ENCODE data around the gene AKR1E2. TPM values are rescaled to one million over a fixed set of nuclear protein-coding genes. Genes with fewer than 3 reads are reported as not detected.
"Not testable (repeated sequence)": the region's sequence is repeated elsewhere in the genome, so short reads cannot be mapped to it uniquely, and the experiment has no call there.

AKR1E2 gene
- total RNA-seq, 6 donors from 2014 or later = 3.3 to 18.8 (median 7.9) TPM

DNA sequence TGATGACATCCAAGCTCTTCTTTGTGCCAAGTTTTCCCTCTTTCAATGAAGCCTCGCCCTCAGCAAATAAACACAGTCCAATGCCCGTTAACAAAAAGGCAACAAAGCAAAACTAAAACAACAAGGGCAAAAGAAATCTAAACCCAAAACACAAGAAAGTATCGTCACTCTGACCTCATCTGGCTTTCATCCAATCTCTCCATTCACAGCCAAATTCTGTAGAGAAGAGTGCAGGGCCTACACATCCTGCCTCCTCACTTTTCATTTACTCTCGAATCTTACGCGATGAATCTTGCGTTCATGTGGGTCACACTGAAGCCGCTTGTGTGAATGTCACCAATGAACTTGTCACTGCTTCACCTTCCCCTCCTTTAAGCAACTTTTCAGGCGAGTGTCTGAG is 15.9 kb upstream of the AKR1E2 start:
- ATAC-seq (ENCODE audit: low FRiP score in 2 of 2) = no peak

DNA sequence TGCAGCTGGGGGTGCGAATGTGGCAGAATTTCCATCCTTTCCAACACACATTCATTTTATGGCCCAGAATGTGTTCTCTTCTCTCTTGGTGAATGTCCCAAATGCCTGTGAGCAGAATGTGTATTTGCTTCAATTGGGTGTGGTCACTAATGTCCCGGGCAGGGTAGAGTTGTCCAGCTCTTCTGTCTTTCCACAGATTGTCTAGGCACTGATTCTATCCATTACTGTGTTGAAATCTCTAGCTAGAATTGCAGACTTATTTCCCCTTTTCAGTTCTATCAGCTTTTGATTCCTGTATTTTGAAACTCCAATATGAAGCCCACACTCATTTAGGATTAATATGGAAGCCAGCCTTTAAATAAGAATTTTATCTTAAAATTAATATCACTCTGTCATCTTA is 14.0 kb upstream of the AKR1E2 start:
- WGBS, 2 donors = 52 to 85% methylated on average over 2 of the region's 2 CpGs
- Histone ChIP-seq H3K27ac (no peak overlapping the region), H3K4me1 (peaks cover 0 to 10% (median 4%) of the 10 kb centered on the region in 4 donors), H3K9me3 (no peaks in the 10 kb centered on the region), H3K4me3 (no peak overlapping the region), H3K27me3 (no peaks in the 10 kb centered on the region), H3K36me3 (no peaks in the 10 kb centered on the region)
- DNase-seq = no peak
- peak in 1 of 2 donors; percentile 70 for ATAC-seq (ENCODE audit: low FRiP score in 2 of 2)
- TF ChIP-seq POLR2A (IDR thresholded peaks at IDR 0.05) (no peak), EP300 (IDR thresholded peaks at IDR 0.05) (no peak), POLR2AphosphoS5 (IDR thresholded peaks at IDR 0.05) (no peak)
- TF ChIP-seq, protein P1, sequence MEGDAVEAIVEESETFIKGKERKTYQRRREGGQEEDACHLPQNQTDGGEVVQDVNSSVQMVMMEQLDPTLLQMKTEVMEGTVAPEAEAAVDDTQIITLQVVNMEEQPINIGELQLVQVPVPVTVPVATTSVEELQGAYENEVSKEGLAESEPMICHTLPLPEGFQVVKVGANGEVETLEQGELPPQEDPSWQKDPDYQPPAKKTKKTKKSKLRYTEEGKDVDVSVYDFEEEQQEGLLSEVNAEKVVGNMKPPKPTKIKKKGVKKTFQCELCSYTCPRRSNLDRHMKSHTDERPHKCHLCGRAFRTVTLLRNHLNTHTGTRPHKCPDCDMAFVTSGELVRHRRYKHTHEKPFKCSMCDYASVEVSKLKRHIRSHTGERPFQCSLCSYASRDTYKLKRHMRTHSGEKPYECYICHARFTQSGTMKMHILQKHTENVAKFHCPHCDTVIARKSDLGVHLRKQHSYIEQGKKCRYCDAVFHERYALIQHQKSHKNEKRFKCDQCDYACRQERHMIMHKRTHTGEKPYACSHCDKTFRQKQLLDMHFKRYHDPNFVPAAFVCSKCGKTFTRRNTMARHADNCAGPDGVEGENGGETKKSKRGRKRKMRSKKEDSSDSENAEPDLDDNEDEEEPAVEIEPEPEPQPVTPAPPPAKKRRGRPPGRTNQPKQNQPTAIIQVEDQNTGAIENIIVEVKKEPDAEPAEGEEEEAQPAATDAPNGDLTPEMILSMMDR (IDR thresholded peaks at IDR 0.05) = no peak

More for the DNA sequence above, 15.9 kb upstream of the AKR1E2 start:
- Histone ChIP-seq H3K4me1 (peaks cover 0 to 9% (median 3%) of the 10 kb centered on the region in 4 donors), H3K27ac (no peak overlapping the region), H3K36me3 (no peaks in the 10 kb centered on the region), H3K27me3 (no peaks in the 10 kb centered on the region), H3K4me3 (no peak overlapping the region), H3K9me3 (no peaks in the 10 kb centered on the region)
- TF ChIP-seq EP300 (IDR thresholded peaks at IDR 0.05) (no peak), POLR2A (IDR thresholded peaks at IDR 0.05) (no peak), POLR2AphosphoS5 (IDR thresholded peaks at IDR 0.05) (no peak)
- TF ChIP-seq, protein P1 (IDR thresholded peaks at IDR 0.05) = no peak
- WGBS, 2 donors = 66 to 70% methylated on average over 9 of the region's 9 CpGs
- no peak for DNase-seq

DNA sequence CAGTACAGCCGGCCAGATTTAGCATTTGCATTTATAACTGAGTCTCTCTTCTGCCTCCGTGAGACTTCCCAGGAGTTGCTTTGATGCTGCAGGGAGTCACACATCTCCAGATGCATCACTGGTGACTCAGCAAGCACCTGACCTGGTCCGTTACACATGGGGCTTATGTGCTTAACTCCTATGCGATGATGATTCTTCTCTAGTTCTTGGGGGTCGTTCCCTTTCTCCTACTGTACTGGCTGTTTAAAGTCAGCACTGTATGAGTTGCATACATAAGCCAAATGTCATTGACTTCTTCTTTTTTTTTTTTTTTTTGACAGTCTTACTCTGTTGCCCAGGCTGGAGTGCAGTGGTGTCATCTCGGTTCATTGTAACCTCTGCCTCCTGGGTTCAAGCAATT is 13.0 kb upstream of the AKR1E2 start:
- ATAC-seq (ENCODE audit: low FRiP score in 2 of 2) (no peak), DNase-seq (no peak)
- 82 to 84% methylated on average over 6 of the region's 6 CpGs for WGBS, 2 donors
- H3K27ac ChIP-seq = no peak overlapping the region
- H3K36me3 ChIP-seq = no peaks in the 10 kb centered on the region
- TF ChIP-seq EP300 (IDR thresholded peaks at IDR 0.05) = no peak
- TF ChIP-seq POLR2A (IDR thresholded peaks at IDR 0.05) = no peak
- TF ChIP-seq POLR2AphosphoS5 (IDR thresholded peaks at IDR 0.05) = no peak
- TF ChIP-seq, protein P1 (IDR thresholded peaks at IDR 0.05) = no peak
- no peaks in the 10 kb centered on the region for H3K27me3 ChIP-seq
- H3K4me1 ChIP-seq = peaks cover 0 to 9% (median 4%) of the 10 kb centered on the region in 4 donors
- H3K9me3 ChIP-seq = no peaks in the 10 kb centered on the region
- H3K4me3 ChIP-seq = no peak overlapping the region

DNA sequence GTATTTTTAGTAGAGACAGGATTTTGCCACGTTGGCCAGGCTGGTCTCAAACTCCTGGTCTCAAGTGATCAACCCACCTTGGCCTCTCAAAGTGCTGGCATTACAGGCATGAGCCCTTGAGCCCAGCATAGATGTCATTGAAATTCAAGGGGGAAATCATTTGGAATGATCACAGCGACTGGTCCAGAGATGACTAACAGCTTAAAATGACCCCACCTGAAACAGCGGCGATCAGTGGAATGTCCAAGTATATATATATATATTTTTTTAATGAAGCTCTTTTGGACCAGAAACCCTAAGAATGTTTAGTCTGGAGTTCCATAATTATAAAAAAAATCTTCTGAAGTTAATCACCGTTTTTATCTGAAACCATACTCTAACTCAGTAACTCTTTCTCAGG is 12.5 kb upstream of the AKR1E2 start:
- ATAC-seq (ENCODE audit: low FRiP score in 2 of 2) (no peak), DNase-seq (no peak)
- Histone ChIP-seq H3K4me3 (no peak overlapping the region), H3K27ac (no peak overlapping the region), H3K4me1 (peaks cover 0 to 5% (median 4%) of the 10 kb centered on the region in 4 donors), H3K36me3 (no peaks in the 10 kb centered on the region), H3K27me3 (no peaks in the 10 kb centered on the region), H3K9me3 (no peaks in the 10 kb centered on the region)
- WGBS, 2 donors = 63 to 71% methylated on average over 5 of the region's 5 CpGs
- no peak for TF ChIP-seq POLR2A (IDR thresholded peaks at IDR 0.05)
- TF ChIP-seq POLR2AphosphoS5 (IDR thresholded peaks at IDR 0.05) = no peak
- no peak for TF ChIP-seq EP300 (IDR thresholded peaks at IDR 0.05)
- TF ChIP-seq, protein P1 (IDR thresholded peaks at IDR 0.05) = no peak

DNA sequence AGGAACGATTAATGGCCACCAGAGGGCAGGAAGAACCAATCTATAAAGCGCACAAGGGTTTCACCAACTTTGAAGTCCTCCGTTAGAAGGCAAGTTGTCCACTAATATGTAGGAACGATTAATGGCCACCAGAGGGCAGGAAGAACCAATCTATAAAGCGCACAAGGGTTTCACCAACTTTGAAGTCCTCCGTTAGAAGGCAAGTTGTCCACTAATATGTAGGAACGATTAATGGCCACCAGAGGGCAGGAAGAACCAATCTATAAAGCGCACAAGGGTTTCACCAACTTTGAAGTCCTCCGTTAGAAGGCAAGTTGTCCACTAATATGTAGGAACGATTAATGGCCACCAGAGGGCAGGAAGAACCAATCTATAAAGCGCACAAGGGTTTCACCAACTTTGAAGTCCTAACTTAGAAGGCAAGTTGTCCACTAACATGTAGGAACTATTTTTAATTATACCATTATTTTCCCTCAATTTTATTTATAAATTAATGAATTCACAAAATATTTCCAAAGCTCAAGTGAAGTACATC is 10.3 kb upstream of the AKR1E2 start:
- H3K9me3 ChIP-seq; ATAC-seq (ENCODE audit: low FRiP score in 2 of 2); H3K4me1 ChIP-seq; H3K36me3 ChIP-seq; H3K4me3 ChIP-seq; H3K27me3 ChIP-seq; DNase-seq; H3K27ac ChIP-seq: not testable (repeated sequence)
- 6 to 31% methylated on average over 2 to 3 of the region's 11 CpGs for WGBS, 2 donors
- TF ChIP-seq, protein P1 (IDR thresholded peaks at IDR 0.05) = peak in 3 of 6 experiments; percentile 27 to 72 (median 39)

Data from upper lobe of left lung (tissue), 6 donors.